Activated effector memory CD4-positive, alpha-beta T cell treated with Interleukin-2 at 50 U/mL for 16 hours (primary cell): ENCODE measurements around the gene TTLL7.

Source experiments
- DNase-seq: peaks from one replicate; pipeline ENCODE4 v3.0.0-alpha.2; 2020

TTLL7 gene

GRCh38 chr1:83998498-83999315, at the start of gene TTLL7:
Gene TTLL7, minus strand, starts transcription at chr1:83999132. Its CDS starts 46,921 bp downstream, at chr1:83952211.
- DNase-seq = peak; percentile 30

GRCh38 chr1:84042461-84042860, 43.5 kb upstream of the TTLL7 start:
- no peak for DNase-seq

GRCh38 chr1:84037758-84038611, 39.1 kb upstream of the TTLL7 start:
- DNase-seq = no peak

- no peak for DNase-seq
These were observed 32.9 kb upstream of the TTLL7 start for GRCh38 chr1:84031802-84032327.

GRCh38 chr1:84027368-84027767, 28.4 kb upstream of the TTLL7 start:
- DNase-seq = no peak

GRCh38 chr1:84025966-84026365, 27.0 kb upstream of the TTLL7 start:
- DNase-seq = no peak

- no peak for DNase-seq
These were observed 22.9 kb upstream of the TTLL7 start for GRCh38 chr1:84021822-84022221.

- no peak for DNase-seq
These were observed 21.2 kb upstream of the TTLL7 start for GRCh38 chr1:84020151-84020550.

GRCh38 chr1:84019217-84019616, 20.3 kb upstream of the TTLL7 start:
- no peak for DNase-seq

GRCh38 chr1:84013708-84014107, 14.8 kb upstream of the TTLL7 start:
- DNase-seq = no peak

- DNase-seq = no peak
These were observed 13.1 kb upstream of the TTLL7 start for GRCh38 chr1:84012018-84012417.

- DNase-seq = no peak
These were observed 11.2 kb upstream of the TTLL7 start for GRCh38 chr1:84010136-84010535.

GRCh38 chr1:84008631-84009030, 9.7 kb upstream of the TTLL7 start:
- no peak for DNase-seq

GRCh38 chr1:84006591-84006990, 7.7 kb upstream of the TTLL7 start:
- DNase-seq = no peak

GRCh38 chr1:84001501-84001900, 2.6 kb upstream of the TTLL7 start:
- no peak for DNase-seq

- no peak for DNase-seq
These were observed 2.1 kb upstream of the TTLL7 start for GRCh38 chr1:84000954-84001495.

- DNase-seq = no peak
These were observed 1.4 kb upstream of the TTLL7 start for GRCh38 chr1:84000196-84000885.

GRCh38 chr1:83999316-83999819, 436 bp upstream of the TTLL7 start:
- no peak for DNase-seq

GRCh38 chr1:83998205-83998497, 781 bp downstream of the TTLL7 start:
- DNase-seq = no peak

GRCh38 chr1:83997631-83998030, 1.3 kb downstream of the TTLL7 start:
- no peak for DNase-seq

GRCh38 chr1:83996621-83997020, 2.3 kb downstream of the TTLL7 start:
- no peak for DNase-seq

- DNase-seq = no peak
These were observed 2.7 kb downstream of the TTLL7 start for GRCh38 chr1:83996191-83996590.

- DNase-seq = no peak
These were observed 3.3 kb downstream of the TTLL7 start for GRCh38 chr1:83995649-83996048.
